Effector memory CD4-positive, alpha-beta T cell (primary cell): ENCODE data around the gene PML.

Source experiments
- DNase-seq, 3 donors: peaks; one replicate each; pipeline ENCODE4 v3.0.0-alpha.2; 2020
- H3K27ac ChIP-seq: 2 replicates; pipeline ENCODE4 v1.7.0; 2013; ENCODE audit warnings: mild to moderate bottlenecking, low read length, moderate library complexity; ENCODE audit not compliant: insufficient read depth, poor library complexity, severe bottlenecking
- H3K27me3 ChIP-seq: replicated peaks from 2 replicates; pipeline ENCODE4 v1.7.0; 2013; ENCODE audit warnings: mild to moderate bottlenecking, low read length; ENCODE audit not compliant: insufficient read depth, control insufficient read depth, poor library complexity, severe bottlenecking
- H3K36me3 ChIP-seq: 2 replicates; pipeline ENCODE4 v1.7.0; 2013; ENCODE audit warnings: mild to moderate bottlenecking, low read length, moderate library complexity; ENCODE audit not compliant: control insufficient read depth, insufficient read depth
- H3K4me1 ChIP-seq: 2 replicates; pipeline ENCODE4 v1.7.0; 2013; ENCODE audit warnings: low read length, mild to moderate bottlenecking; ENCODE audit not compliant: control insufficient read depth, insufficient read depth, poor library complexity, severe bottlenecking
- H3K4me3 ChIP-seq: 2 replicates; pipeline ENCODE4 v1.7.0; 2013; ENCODE audit warnings: low read length, low read depth, mild to moderate bottlenecking; ENCODE audit not compliant: insufficient read depth, poor library complexity, severe bottlenecking
- H3K9me3 ChIP-seq: 2 replicates; pipeline ENCODE4 v1.7.0; 2013; ENCODE audit warnings: mild to moderate bottlenecking, low read length, moderate library complexity; ENCODE audit not compliant: control insufficient read depth

Gene PML

GRCh38 chr15:74040109-74040850 lies 45.8 kb downstream of the PML start:
- DNase-seq, result no peak
- no peaks in the 10 kb centered on the region for H3K27me3 ChIP-seq
- H3K9me3 ChIP-seq, result no peaks in the 10 kb centered on the region
- H3K4me3 ChIP-seq, result no peak overlapping the region
- no peaks in the 10 kb centered on the region for H3K4me1 ChIP-seq
- H3K36me3 ChIP-seq, result peaks cover 46% of the 10 kb centered on the region
- H3K27ac ChIP-seq, result no peak overlapping the region

- Histone ChIP-seq H3K9me3 (no peaks in the 10 kb centered on the region), H3K27ac (no peak overlapping the region), H3K4me1 (no peaks in the 10 kb centered on the region), H3K27me3 (no peaks in the 10 kb centered on the region), H3K36me3 (peaks cover 35% of the 10 kb centered on the region), H3K4me3 (no peak overlapping the region)
- no peak for DNase-seq
These were observed 46.8 kb downstream of the PML start for GRCh38 chr15:74041311-74041756.

- H3K27me3 ChIP-seq, result no peaks in the 10 kb centered on the region
- no peaks in the 10 kb centered on the region for H3K4me1 ChIP-seq
- no peaks in the 10 kb centered on the region for H3K9me3 ChIP-seq
- DNase-seq, result no peak
- H3K27ac ChIP-seq, result no peak overlapping the region
- no peak overlapping the region for H3K4me3 ChIP-seq
- H3K36me3 ChIP-seq, result peaks cover 30% of the 10 kb centered on the region
These were observed 47.4 kb downstream of the PML start for GRCh38 chr15:74041777-74042435.

- no peaks in the 10 kb centered on the region for H3K9me3 ChIP-seq
- no peak overlapping the region for H3K27ac ChIP-seq
- H3K27me3 ChIP-seq, result no peaks in the 10 kb centered on the region
- peaks cover 2% of the 10 kb centered on the region for H3K4me1 ChIP-seq
- no peak overlapping the region for H3K4me3 ChIP-seq
- H3K36me3 ChIP-seq, result peaks cover 20% of the 10 kb centered on the region
- no peak for DNase-seq
These were observed 48.3 kb downstream of the PML start for GRCh38 chr15:74042603-74043424.

GRCh38 chr15:74043425-74044266 lies 49.1 kb downstream of the PML start:
- DNase-seq, result no peak
- Histone ChIP-seq H3K27me3 (no peaks in the 10 kb centered on the region), H3K4me1 (peaks cover 8% of the 10 kb centered on the region), H3K4me3 (no peak overlapping the region), H3K27ac (no peak overlapping the region), H3K36me3 (peaks cover 19% of the 10 kb centered on the region), H3K9me3 (no peaks in the 10 kb centered on the region)

GRCh38 chr15:74044267-74045110 lies 50.0 kb downstream of the PML start:
- Histone ChIP-seq H3K27ac (no peak overlapping the region), H3K36me3 (peaks cover 19% of the 10 kb centered on the region), H3K4me3 (no peak overlapping the region), H3K9me3 (no peaks in the 10 kb centered on the region), H3K27me3 (no peaks in the 10 kb centered on the region), H3K4me1 (peaks cover 8% of the 10 kb centered on the region)
- DNase-seq, result no peak

GRCh38 chr15:74045184-74045583 lies 50.7 kb downstream of the PML start:
- DNase-seq, result no peak
- H3K4me1 ChIP-seq, result peaks cover 8% of the 10 kb centered on the region
- no peaks in the 10 kb centered on the region for H3K27me3 ChIP-seq
- no peaks in the 10 kb centered on the region for H3K9me3 ChIP-seq
- H3K4me3 ChIP-seq, result no peak overlapping the region
- peaks cover 19% of the 10 kb centered on the region for H3K36me3 ChIP-seq
- no peak overlapping the region for H3K27ac ChIP-seq

- no peaks in the 10 kb centered on the region for H3K9me3 ChIP-seq
- no peak for DNase-seq
These were observed 51.2 kb downstream of the PML start for GRCh38 chr15:74045636-74046274.

More at GRCh38 chr15:74045636-74046274, 51.2 kb downstream of the PML start:
- H3K4me1 ChIP-seq, result peaks cover 8% of the 10 kb centered on the region
- H3K27ac ChIP-seq, result no peak overlapping the region
- no peak overlapping the region for H3K4me3 ChIP-seq
- H3K27me3 ChIP-seq, result no peaks in the 10 kb centered on the region
- peaks cover 19% of the 10 kb centered on the region for H3K36me3 ChIP-seq
